Endothelial cell of umbilical vein (primary cell): ENCODE measurements around the gene LRRK2. TPM values are rescaled to one million over a fixed set of nuclear protein-coding genes. Genes with fewer than 3 reads are reported as not detected.

Experiments used
- BruUV-seq: library from RNA; stranded (reverse); fragments of 400-500 nt; replicated peaks from 2 replicates; lab custom pipeline; 2021; lab: Mats Ljungman, UMichigan
- CTCF ChIA-PET: fragments of 300-600, 350-600 bp; sonication (Branson Sonifier 250); formaldehyde crosslinking; loops from one replicate; lab custom pipeline; 2021; ENCODE audit warnings: antibody characterized with exemption, inconsistent platforms; lab: Charles Lee
- POLR2A ChIA-PET: fragments of 300-600, 350-600 bp; sonication (Branson Sonifier 250); formaldehyde crosslinking; loops from one replicate; lab custom pipeline; 2021; ENCODE audit warnings: antibody characterized with exemption, inconsistent platforms; lab: Charles Lee
- DNase-seq: peaks from one replicate; pipeline ENCODE4 v3.0.0-alpha.2; 2011; ENCODE audit warnings: low read depth, low spot score
- FAIRE-seq: peaks from 2 replicates; lab custom pipeline; 2011; peaks lifted over from hg19 to GRCh38; lab: Jason Lieb, UNC
- H2AFZ ChIP-seq: 2 replicates; pipeline ENCODE4 v1.6.0; 2012; ENCODE audit warnings: low read depth, low read length, control low read depth, inconsistent platforms
- H3K27ac ChIP-seq: 2 replicates; pipeline ENCODE4 v1.5.1; 2011; ENCODE audit warnings: low read depth, mild to moderate bottlenecking, control low read depth, low read length, moderate library complexity; ENCODE audit not compliant: insufficient read depth
- H3K27me3 ChIP-seq, 2 experiments: 2 replicates each; pipeline versions ENCODE4 v1.6.0 to v1.6.1; 2011; ENCODE audit warnings: low read length in 2 of 2, mixed read lengths in 1 of 2; ENCODE audit not compliant: control insufficient read depth in 2 of 2, insufficient read depth in 2 of 2
- H3K36me3 ChIP-seq, 2 experiments: 2 replicates in 1 of 2; 3 replicates in 1 of 2; pipeline ENCODE4 v1.5.1; 2011; ENCODE audit warnings: low read length in 2 of 2, mild to moderate bottlenecking in 1 of 2, moderate library complexity in 1 of 2; ENCODE audit not compliant: control insufficient read depth in 2 of 2, insufficient read depth in 2 of 2; ENCODE audit errors: extremely low read depth in 1 of 2
- H3K4me1 ChIP-seq: 3 replicates; pipeline ENCODE4 v1.5.1; 2011; ENCODE audit warnings: mild to moderate bottlenecking, low read length; ENCODE audit not compliant: control insufficient read depth, insufficient read depth; ENCODE audit errors: extremely low read depth
- H3K4me2 ChIP-seq: 2 replicates; pipeline ENCODE4 v1.6.1; 2011; ENCODE audit warnings: low read length, control low read depth, mixed read lengths; ENCODE audit not compliant: insufficient read depth
- H3K4me3 ChIP-seq, 3 experiments: fragments of 200-600 bp in 1 of 3; sonication (generic), shearing (Covaris generic) in 1 of 3; replicated peaks in 1 of 3; 2 replicates each; pipeline ENCODE4 v1.5.1; 2011 to 2016; ENCODE audit warnings: control low read depth in 3 of 3, low read length in 3 of 3, mild to moderate bottlenecking in 2 of 3, inconsistent platforms in 1 of 3, low read depth in 1 of 3, moderate library complexity in 1 of 3; ENCODE audit not compliant: insufficient read depth in 1 of 3
- H3K79me2 ChIP-seq: 2 replicates; pipeline ENCODE4 v1.6.0; 2012; ENCODE audit warnings: low read length, inconsistent platforms; ENCODE audit not compliant: control insufficient read depth, insufficient read depth
- H3K9ac ChIP-seq: replicated peaks from 2 replicates; pipeline ENCODE3; 2011; ENCODE audit warnings: low read length, control low read depth; ENCODE audit not compliant: insufficient read depth; ENCODE audit errors: extremely low read depth
- H3K9me1 ChIP-seq: replicated peaks from 3 replicates; pipeline ENCODE4 v1.6.0; 2011; ENCODE audit warnings: mild to moderate bottlenecking, low read length; ENCODE audit not compliant: control insufficient read depth, insufficient read depth; ENCODE audit errors: extremely low read depth
- H3K9me3 ChIP-seq: replicated peaks from 2 replicates; pipeline ENCODE4 v1.5.1; 2012; ENCODE audit warnings: low read length, inconsistent platforms; ENCODE audit not compliant: control insufficient read depth, insufficient read depth
- H4K20me1 ChIP-seq: replicated peaks from 2 replicates; pipeline ENCODE3; 2011; ENCODE audit warnings: mild to moderate bottlenecking, low read length; ENCODE audit not compliant: control insufficient read depth, insufficient read depth; ENCODE audit errors: extremely low read depth
- CTCF ChIP-seq, 2 donors: IDR thresholded peaks; 1 replicate in 1 of 2; 2 replicates in 1 of 2; pipeline ENCODE4 v1.5.1; 2011; ENCODE audit warnings: low read length in 2 of 2, mild to moderate bottlenecking in 2 of 2, moderate library complexity in 2 of 2, control low read depth in 1 of 2, inconsistent platforms in 1 of 2, low read depth in 1 of 2; ENCODE audit not compliant: insufficient read depth in 1 of 2; ENCODE audit errors: extremely low read depth in 1 of 2
- EZH2 ChIP-seq: IDR thresholded peaks from 2 replicates; pipeline ENCODE4 v1.6.1; 2012; ENCODE audit warnings: borderline replicate concordance, low read depth, mild to moderate bottlenecking, moderate library complexity, low read length, inconsistent platforms; ENCODE audit not compliant: severe bottlenecking
- FOS ChIP-seq: IDR thresholded peaks from 2 replicates; pipeline ENCODE4 v1.6.1; 2011; ENCODE audit warnings: mild to moderate bottlenecking, low read length, moderate library complexity, borderline replicate concordance; ENCODE audit not compliant: insufficient read depth
- GATA2 ChIP-seq: IDR thresholded peaks from 2 replicates; pipeline ENCODE4 v1.7.0; 2011; ENCODE audit warnings: low read depth, mild to moderate bottlenecking, moderate library complexity, mixed read lengths, low read length; ENCODE audit not compliant: insufficient read length, insufficient read depth
- JUN ChIP-seq: IDR thresholded peaks from 2 replicates; pipeline ENCODE4 v1.6.1; 2011; ENCODE audit warnings: borderline replicate concordance, low read depth; ENCODE audit not compliant: insufficient read length, insufficient read depth
- MAX ChIP-seq: IDR thresholded peaks from 2 replicates; pipeline ENCODE4 v1.6.1; 2011; ENCODE audit not compliant: insufficient read depth, insufficient read length
- MYC ChIP-seq: IDR thresholded peaks from one replicate; pipeline ENCODE4 v1.6.1; 2011; ENCODE audit warnings: mild to moderate bottlenecking, low read depth, low read length
- POLR2A ChIP-seq: IDR thresholded peaks from 2 replicates; pipeline ENCODE4 v1.6.1; 2012; ENCODE audit warnings: low read depth, mild to moderate bottlenecking, control low read depth, low read length
- POLR2AphosphoS5 ChIP-seq: IDR thresholded peaks from 2 replicates; pipeline ENCODE4 v1.6.1; 2012; ENCODE audit warnings: low read depth, mild to moderate bottlenecking, control low read depth, low read length, moderate library complexity; ENCODE audit not compliant: insufficient read depth
- dilution Hi-C: fragments of 300-500 bp; cut with MboI; formaldehyde crosslinking; loops from one replicate; pipeline ENCODE4 v1.15.0; 2019; ENCODE audit warnings: low sequenced_read_pairs; ENCODE audit not compliant: extremely low pct_ligation_motif_present
- intact Hi-C: fragments of 100-400 bp; cut with micrococcal nuclease; formaldehyde crosslinking; loops from one replicate; pipeline ENCODE4 v1.10.0; 2022
- polyA plus RNA-seq, 4 experiments: library from polyadenylated mRNA; depleted of rRNA in 3 of 4; stranded (reverse) in 3 of 4; unstranded in 1 of 4; fragments of >200 nt; gene quantifications; 2 replicates each; pipeline versions ENCODE4 v1.2.1 to v1.2.3, GENCODE V29; 2011 to 2012; ENCODE audit warnings: missing spikeins in 1 of 4
- total RNA-seq: library from RNA; stranded (reverse); gene quantifications from 2 replicates; pipeline ENCODE4 v1.2.3, GENCODE V29; 2021

LRRK2 gene
- total and polyA plus RNA-seq, 2 donors (not counting 3 experiments of a cell fraction or from before 2014, with no cell fraction given) = 0.26 to 2.2 TPM

- no peak overlapping the region for H3K4me2 ChIP-seq
- H3K9me1 ChIP-seq = no peaks in the 10 kb centered on the region
- no peak overlapping the region for H3K4me3 ChIP-seq
- CTCF ChIA-PET = no interaction called here
- TF ChIP-seq POLR2A (no peak), JUN (no peak), EZH2 (no peak), GATA2 (no peak), MAX (no peak), FOS (no peak), POLR2AphosphoS5 (no peak), MYC (no peak), CTCF (IDR thresholded peaks at IDR 0.05; ENCODE audit: extremely low read depth in 1 of 2, insufficient read depth in 1 of 2, low read depth in 1 of 2, low read length in 2 of 2) (no peak)
- FAIRE-seq = no peak
- H4K20me1 ChIP-seq = no peaks in the 10 kb centered on the region
- H3K27ac ChIP-seq = no peak overlapping the region
- no peaks in the 10 kb centered on the region for H3K36me3 ChIP-seq
- no peaks in the 10 kb centered on the region for H3K9me3 ChIP-seq
- no peaks in the 10 kb centered on the region for H3K79me2 ChIP-seq
- H3K27me3 ChIP-seq = no peaks in the 10 kb centered on the region
- no peak overlapping the region for H2AFZ ChIP-seq
- intact Hi-C loops (no loop called here), dilution Hi-C loops (no loop called here)
- no peak for DNase-seq
- no TSS peak for BruUV-seq
- no peaks in the 10 kb centered on the region for H3K4me1 ChIP-seq
- H3K9ac ChIP-seq = no peak overlapping the region
- POLR2A ChIA-PET = no interaction called here
Observed at GRCh38 chr12:40330180-40330579, 105.4 kb downstream of the LRRK2 start.
